K562 (cell line): ENCODE results near the gene COL4A1.

Experiments
- BHLHE40 ChIP-seq: IDR thresholded peaks from 2 replicates; pipeline ENCODE4 v1.6.1; 2011; ENCODE audit warnings: low read length, improper control_type of control experiment
- ETV6 ChIP-seq, 3 experiments: fragments of 150-350 bp in 1 of 3; sonication (generic) in 1 of 3; formaldehyde crosslinking in 1 of 3; IDR thresholded peaks; 2 replicates each; pipeline versions ENCODE4 v1.6.1 to v1.8.0; 2014 to 2022; ENCODE audit warnings: borderline replicate concordance in 2 of 3, low read depth in 2 of 3, antibody characterized with exemption in 1 of 3, low read length in 1 of 3, mild to moderate bottlenecking in 1 of 3, missing genetic modification reagents in 1 of 3
- HDAC2 ChIP-seq: fragments of 450-650 bp; IDR thresholded peaks from 2 replicates; pipeline ENCODE4 v1.6.1; 2016; ENCODE audit warnings: mild to moderate bottlenecking
- JUND ChIP-seq, 2 experiments: IDR thresholded peaks; 2 replicates in 1 of 2; 3 replicates in 1 of 2; pipeline ENCODE4 v1.6.1; 2011; ENCODE audit warnings: borderline replicate concordance in 2 of 2, low read depth in 2 of 2, low read length in 2 of 2, improper control_type of control experiment in 1 of 2, missing biosample characterization in 1 of 2, missing genetic modification characterization in 1 of 2, missing genetic modification reagents in 1 of 2
- KLF1 ChIP-seq: fragments of 450-650 bp; IDR thresholded peaks from 2 replicates; pipeline ENCODE4 v1.6.1; 2016; ENCODE audit warnings: missing genetic modification characterization, missing compliant biosample characterization
- MEF2D ChIP-seq: conservative IDR thresholded peaks from 2 replicates; pipeline ENCODE4 v1.6.1; 2016; ENCODE audit warnings: low read depth, missing genetic modification characterization, missing compliant biosample characterization
- RNF2 ChIP-seq: sonication (generic); IDR thresholded peaks from 2 replicates; pipeline ENCODE4 v1.6.1; 2016
- SNRNP70 ChIP-seq: fragments of 200-400 bp; formaldehyde crosslinking; optimal IDR thresholded peaks from 2 replicates; pipeline ENCODE3; 2017; ENCODE audit warnings: low read depth, low read length
- TCF7L2 ChIP-seq: fragments of 150-350 bp; IDR thresholded peaks from 2 replicates; pipeline ENCODE4 v1.6.1; 2016; ENCODE audit warnings: low read depth, mild to moderate bottlenecking, low read length, moderate library complexity
- TF ChIP-seq, protein P1 (sequence below): sonication (generic); formaldehyde crosslinking; IDR thresholded peaks from 2 replicates; pipeline ENCODE4 v1.8.0; 2022; ENCODE audit warnings: missing genetic modification reagents, mild to moderate bottlenecking, borderline replicate concordance

DNA sequence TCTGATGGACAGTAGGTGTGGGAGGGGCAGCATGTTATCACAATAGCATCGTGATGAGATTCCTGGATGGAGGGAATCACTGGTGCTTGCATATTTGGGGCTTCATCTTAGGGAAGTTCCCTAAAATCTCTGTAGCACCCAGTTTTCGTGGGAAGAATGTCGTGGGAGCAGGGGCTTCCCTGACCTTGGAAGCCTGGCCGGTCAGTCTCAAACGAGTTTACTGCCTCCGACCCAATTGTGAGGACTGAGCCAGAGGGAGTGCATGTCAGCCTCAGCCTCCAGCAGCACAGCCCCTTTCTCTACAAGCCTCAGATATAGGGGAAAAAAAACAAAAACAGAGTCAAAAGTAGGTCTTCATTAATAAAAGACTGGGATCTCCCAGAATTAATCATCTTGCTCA is 32.3 kb upstream of the COL4A1 start:
- TF ChIP-seq TCF7L2 (no peak), MEF2D (no peak), SNRNP70 (no peak), HDAC2 (no peak), JUND (IDR thresholded peaks at IDR 0.05; ENCODE audit: borderline replicate concordance, low read depth, low read length) (no peak), JUND (tag; IDR thresholded peaks at IDR 0.05; ENCODE audit: borderline replicate concordance, low read depth, low read length) (no peak), BHLHE40 (no peak), ETV6 (IDR thresholded peaks at IDR 0.05; ENCODE audit: borderline replicate concordance in 1 of 2, low read depth in 2 of 2, low read length in 1 of 2) (no peak), ETV6 (CRISPR knock-in tag; IDR thresholded peaks at IDR 0.05; ENCODE audit: borderline replicate concordance) (no peak), RNF2 (no peak), KLF1 (tag) (no peak)
- TF ChIP-seq, protein P1, sequence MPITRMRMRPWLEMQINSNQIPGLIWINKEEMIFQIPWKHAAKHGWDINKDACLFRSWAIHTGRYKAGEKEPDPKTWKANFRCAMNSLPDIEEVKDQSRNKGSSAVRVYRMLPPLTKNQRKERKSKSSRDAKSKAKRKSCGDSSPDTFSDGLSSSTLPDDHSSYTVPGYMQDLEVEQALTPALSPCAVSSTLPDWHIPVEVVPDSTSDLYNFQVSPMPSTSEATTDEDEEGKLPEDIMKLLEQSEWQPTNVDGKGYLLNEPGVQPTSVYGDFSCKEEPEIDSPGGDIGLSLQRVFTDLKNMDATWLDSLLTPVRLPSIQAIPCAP (CRISPR knock-in tag): no peak
